ENCODE results near the gene ANKRD13A. TPM values are rescaled to one million over a fixed set of nuclear protein-coding genes. Genes with fewer than 3 reads are reported as not detected.

The ANKRD13A gene
- polyA plus RNA-seq, 1 of the 3 experiments (the other 2 are of a cell fraction): 42.8 TPM

DNA sequence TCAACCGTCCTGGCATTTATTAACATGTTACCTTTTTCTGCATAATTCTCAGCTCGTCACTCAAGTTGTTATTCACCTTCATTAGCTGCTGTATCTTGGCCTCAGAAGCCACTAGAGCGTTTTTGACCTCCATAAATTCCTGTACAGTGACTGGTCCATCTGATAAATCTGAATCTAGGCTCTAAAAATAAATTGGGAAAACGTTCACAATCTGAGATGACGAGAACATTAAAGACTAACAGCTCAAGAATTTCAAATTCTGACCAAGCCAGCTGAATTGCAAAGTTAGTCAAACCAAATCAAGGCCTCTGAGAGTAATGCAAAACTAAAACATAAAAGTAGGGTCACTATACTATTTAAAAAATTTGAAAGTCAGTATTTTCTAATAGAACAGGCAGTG is 48.1 kb upstream of the ANKRD13A start:
- POLR2A ChIA-PET: no interaction called here
- no peaks in the 10 kb centered on the region for H3K27me3 ChIP-seq (ENCODE audit: insufficient read depth)
- H3K79me2 ChIP-seq (ENCODE audit: insufficient read depth): no peaks in the 10 kb centered on the region
- DNase-seq: no peak
- peaks cover 10 to 60% of the 10 kb centered on the region in 2 experiments for H3K4me1 ChIP-seq (ENCODE audit: control insufficient read depth in 1 of 2, insufficient read depth in 2 of 2, low read depth in 1 of 2, low read length in 1 of 2)
- peaks cover 52% of the 10 kb centered on the region for H3F3A ChIP-seq (replicated peaks; ENCODE audit: insufficient read depth)
- 0 out of 4 replicates have a peak overlapping the region, but pooled peaks of 1 of the 2 experiments have one; percentile 20 for H3K4me3 ChIP-seq (ENCODE audit: low read depth in 2 of 2, low read length in 1 of 2)
- CTCF ChIA-PET: interaction anchor here (0.8 kb wide), 2 partner anchors 23 to 25 kb away, joined by 3 read pairs; no protein-coding TSS in a partner anchor
- H3K9ac ChIP-seq: peak overlapping the region; percentile 53
- no peaks in the 10 kb centered on the region for H3K9me2 ChIP-seq
- peak overlapping the region; percentile 76 to 92; a peak in 3 of 4 replicates for H3K27ac ChIP-seq (ENCODE audit: low read depth in 2 of 2, low read length in 1 of 2)
- peak overlapping the region; percentile 60 for H3K4me2 ChIP-seq
- no peak overlapping the region for H2AFZ ChIP-seq (ENCODE audit: low read depth)
- peaks cover 36 to 60% of the 10 kb centered on the region in 2 experiments for H3K36me3 ChIP-seq (replicated peaks in 1 of 2; ENCODE audit: control insufficient read depth in 1 of 2, insufficient read depth in 2 of 2, low read length in 1 of 2)
- H4K20me1 ChIP-seq (ENCODE audit: insufficient read depth): peaks cover 3% of the 10 kb centered on the region; the same call in 1 of the 2 replicates
- no peaks in the 10 kb centered on the region for H3K9me3 ChIP-seq
- WGBS (ENCODE audit: low lambda C conversion rate): 25% methylated on average over 5 of the region's 5 CpGs
- TF ChIP-seq, protein P1, sequence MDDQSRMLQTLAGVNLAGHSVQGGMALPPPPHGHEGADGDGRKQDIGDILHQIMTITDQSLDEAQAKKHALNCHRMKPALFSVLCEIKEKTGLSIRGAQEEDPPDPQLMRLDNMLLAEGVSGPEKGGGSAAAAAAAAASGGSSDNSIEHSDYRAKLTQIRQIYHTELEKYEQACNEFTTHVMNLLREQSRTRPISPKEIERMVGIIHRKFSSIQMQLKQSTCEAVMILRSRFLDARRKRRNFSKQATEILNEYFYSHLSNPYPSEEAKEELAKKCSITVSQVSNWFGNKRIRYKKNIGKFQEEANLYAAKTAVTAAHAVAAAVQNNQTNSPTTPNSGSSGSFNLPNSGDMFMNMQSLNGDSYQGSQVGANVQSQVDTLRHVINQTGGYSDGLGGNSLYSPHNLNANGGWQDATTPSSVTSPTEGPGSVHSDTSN (IDR thresholded peaks at IDR 0.05): peak; percentile 81
- peak; percentile 64; the same call in 1 of the 2 replicates for TF ChIP-seq FOXM1 (IDR thresholded peaks at IDR 0.05; ENCODE audit: low read depth)
- no peak for TF ChIP-seq EZH2phosphoT487 (IDR thresholded peaks at IDR 0.05; ENCODE audit: borderline replicate concordance, low read depth)
- no peak for TF ChIP-seq TAF1 (IDR thresholded peaks at IDR 0.05; ENCODE audit: borderline replicate concordance, low read depth, low read length)
- no peak for TF ChIP-seq SIN3A (IDR thresholded peaks at IDR 0.05; ENCODE audit: borderline replicate concordance, low read depth, low read length)
- no peak for TF ChIP-seq CTCF (IDR thresholded peaks at IDR 0.05)
- TF ChIP-seq SMC3 (IDR thresholded peaks at IDR 0.05; ENCODE audit: low read depth, low read length): no peak
- TF ChIP-seq JUND (IDR thresholded peaks at IDR 0.05): peak; percentile 94
- no peak for TF ChIP-seq FOXJ3 (CRISPR knock-in tag; IDR thresholded peaks at IDR 0.05)
- TF ChIP-seq GABPA (IDR thresholded peaks at IDR 0.05; ENCODE audit: low read depth): no peak
- TF ChIP-seq USF2 (IDR thresholded peaks at IDR 0.05; ENCODE audit: borderline replicate concordance, low read depth, low read length): no peak
- no peak for TF ChIP-seq ELF1 (IDR thresholded peaks at IDR 0.05)
- TF ChIP-seq NRF1 (IDR thresholded peaks at IDR 0.05; ENCODE audit: low read depth, low read length): no peak
- TF ChIP-seq MEF2A (IDR thresholded peaks at IDR 0.05; ENCODE audit: borderline replicate concordance, low read depth): peak; percentile 98
- no peak for TF ChIP-seq CHD2 (IDR thresholded peaks at IDR 0.05; ENCODE audit: low read length, partially characterized antibody)
- no peak for TF ChIP-seq USF1 (IDR thresholded peaks at IDR 0.05; ENCODE audit: borderline replicate concordance, low read depth)
- no peak for TF ChIP-seq RCOR1 (IDR thresholded peaks at IDR 0.05; ENCODE audit: low read length)
- TF ChIP-seq, protein P2, sequence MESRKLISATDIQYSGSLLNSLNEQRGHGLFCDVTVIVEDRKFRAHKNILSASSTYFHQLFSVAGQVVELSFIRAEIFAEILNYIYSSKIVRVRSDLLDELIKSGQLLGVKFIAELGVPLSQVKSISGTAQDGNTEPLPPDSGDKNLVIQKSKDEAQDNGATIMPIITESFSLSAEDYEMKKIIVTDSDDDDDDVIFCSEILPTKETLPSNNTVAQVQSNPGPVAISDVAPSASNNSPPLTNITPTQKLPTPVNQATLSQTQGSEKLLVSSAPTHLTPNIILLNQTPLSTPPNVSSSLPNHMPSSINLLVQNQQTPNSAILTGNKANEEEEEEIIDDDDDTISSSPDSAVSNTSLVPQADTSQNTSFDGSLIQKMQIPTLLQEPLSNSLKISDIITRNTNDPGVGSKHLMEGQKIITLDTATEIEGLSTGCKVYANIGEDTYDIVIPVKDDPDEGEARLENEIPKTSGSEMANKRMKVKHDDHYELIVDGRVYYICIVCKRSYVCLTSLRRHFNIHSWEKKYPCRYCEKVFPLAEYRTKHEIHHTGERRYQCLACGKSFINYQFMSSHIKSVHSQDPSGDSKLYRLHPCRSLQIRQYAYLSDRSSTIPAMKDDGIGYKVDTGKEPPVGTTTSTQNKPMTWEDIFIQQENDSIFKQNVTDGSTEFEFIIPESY (IDR thresholded peaks at IDR 0.05; ENCODE audit: borderline replicate concordance, low read depth): no peak
- no peak for TF ChIP-seq MXI1 (IDR thresholded peaks at IDR 0.05; ENCODE audit: low read depth, low read length)
- TF ChIP-seq TEAD4 (IDR thresholded peaks at IDR 0.05; ENCODE audit: borderline replicate concordance, insufficient read depth): peak; percentile 74; the same call in 1 of the 2 replicates
- TF ChIP-seq POLR2AphosphoS5 (IDR thresholded peaks at IDR 0.05; ENCODE audit: low read depth, low read length): peak; percentile 48; the same call in 1 of the 2 replicates
- TF ChIP-seq TCF12 (IDR thresholded peaks at IDR 0.05): peak; percentile 85
- TF ChIP-seq FOSL2 (IDR thresholded peaks at IDR 0.05; ENCODE audit: borderline replicate concordance, low read depth): peak; percentile 95
- 0 out of 2 replicates have a peak, but pooled peaks have one; percentile 43 for TF ChIP-seq YY1 (IDR thresholded peaks at IDR 0.05; ENCODE audit: low read depth)
- TF ChIP-seq, protein P3, sequence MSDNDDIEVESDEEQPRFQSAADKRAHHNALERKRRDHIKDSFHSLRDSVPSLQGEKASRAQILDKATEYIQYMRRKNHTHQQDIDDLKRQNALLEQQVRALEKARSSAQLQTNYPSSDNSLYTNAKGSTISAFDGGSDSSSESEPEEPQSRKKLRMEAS (IDR thresholded peaks at IDR 0.05; ENCODE audit: low read depth): no peak
- peak in 1 of 2 experiments; percentile 88; a peak in 2 of 4 replicates for TF ChIP-seq EP300 (IDR thresholded peaks at IDR 0.05; ENCODE audit: borderline replicate concordance in 1 of 2, low read depth in 1 of 2, low read length in 1 of 2)
- TF ChIP-seq, protein P4, sequence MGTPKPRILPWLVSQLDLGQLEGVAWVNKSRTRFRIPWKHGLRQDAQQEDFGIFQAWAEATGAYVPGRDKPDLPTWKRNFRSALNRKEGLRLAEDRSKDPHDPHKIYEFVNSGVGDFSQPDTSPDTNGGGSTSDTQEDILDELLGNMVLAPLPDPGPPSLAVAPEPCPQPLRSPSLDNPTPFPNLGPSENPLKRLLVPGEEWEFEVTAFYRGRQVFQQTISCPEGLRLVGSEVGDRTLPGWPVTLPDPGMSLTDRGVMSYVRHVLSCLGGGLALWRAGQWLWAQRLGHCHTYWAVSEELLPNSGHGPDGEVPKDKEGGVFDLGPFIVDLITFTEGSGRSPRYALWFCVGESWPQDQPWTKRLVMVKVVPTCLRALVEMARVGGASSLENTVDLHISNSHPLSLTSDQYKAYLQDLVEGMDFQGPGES (IDR thresholded peaks at IDR 0.05; ENCODE audit: low read depth, low read length): no peak

Measured in SK-N-SH (cell line).